ENCODE measurements around the gene AFAP1. TPM values are rescaled to one million over a fixed set of nuclear protein-coding genes. Genes with fewer than 3 reads are reported as not detected.

The AFAP1 gene
- total RNA-seq, 2 donors from 2014 or later, result 9.6 to 35.3 TPM

- ATAC-seq (no peak), DNase-seq (no peak)
- Histone ChIP-seq H3K9me3 (no peaks in the 10 kb centered on the region), H3K27me3 (no peaks in the 10 kb centered on the region), H3K36me3 (replicated peaks in 1 of 2; ENCODE audit: insufficient read depth in 1 of 2, low read depth in 2 of 2) (no peaks in the 10 kb centered on the region), H3K4me1 (no peaks in the 10 kb centered on the region), H3K4me3 (no peak overlapping the region), H3K27ac (no peak overlapping the region)
- no peak for TF ChIP-seq POLR2A (IDR thresholded peaks at IDR 0.05)
- TF ChIP-seq CTCF (IDR thresholded peaks at IDR 0.05), result no peak
- WGBS, 2 donors, result 65 to 72% methylated on average over 3 to 15 of the region's 16 CpGs
- intact Hi-C loops (cut with DNase I), result no loop called here
Observed at GRCh38 chr4:7755561-7755960, 184.1 kb downstream of the AFAP1 start.

- Histone ChIP-seq H3K36me3 (replicated peaks in 1 of 2; ENCODE audit: insufficient read depth in 1 of 2, low read depth in 2 of 2) (no peaks in the 10 kb centered on the region), H3K9me3 (no peaks in the 10 kb centered on the region), H3K27ac (no peak overlapping the region), H3K27me3 (no peaks in the 10 kb centered on the region), H3K4me1 (no peaks in the 10 kb centered on the region), H3K4me3 (no peak overlapping the region)
- ATAC-seq (no peak), DNase-seq (no peak)
- 83% methylated on average over 15 to 21 of the region's 21 CpGs for WGBS, 2 donors
- no peak for TF ChIP-seq CTCF (IDR thresholded peaks at IDR 0.05)
- no peak for TF ChIP-seq POLR2A (IDR thresholded peaks at IDR 0.05)
- intact Hi-C loops (cut with DNase I), result no loop called here
Observed at GRCh38 chr4:7754565-7755262, 184.9 kb downstream of the AFAP1 start.

GRCh38 chr4:7753931-7754465 lies 185.7 kb downstream of the AFAP1 start:
- 78 to 82% methylated on average over 15 of the region's 15 CpGs for WGBS, 2 donors
- DNase-seq, result no peak
- H3K27me3 ChIP-seq, result no peaks in the 10 kb centered on the region

GRCh38 chr4:7753271-7753670 lies 186.4 kb downstream of the AFAP1 start:
- H3K27ac ChIP-seq, result peak overlapping the region in 2 of 4 donors; percentile 34 to 39
- DNase-seq, result peak in 3 of 4 donors; percentile 19 to 43 (median 38)
- no peaks in the 10 kb centered on the region for H3K36me3 ChIP-seq (replicated peaks in 1 of 2; ENCODE audit: insufficient read depth in 1 of 2, low read depth in 2 of 2)
- 60 to 79% methylated on average over 15 of the region's 15 CpGs for WGBS, 2 donors
- ATAC-seq, result peak; percentile 55
- no peak for TF ChIP-seq POLR2A (IDR thresholded peaks at IDR 0.05)
- TF ChIP-seq CTCF (IDR thresholded peaks at IDR 0.05), result no peak
- H3K4me1 ChIP-seq, result no peaks in the 10 kb centered on the region
- no peak overlapping the region for H3K4me3 ChIP-seq
- H3K9me3 ChIP-seq, result no peaks in the 10 kb centered on the region
- intact Hi-C loops (cut with DNase I), result no loop called here
- no peaks in the 10 kb centered on the region for H3K27me3 ChIP-seq

More at GRCh38 chr4:7753931-7754465, 185.7 kb downstream of the AFAP1 start:
- intact Hi-C loops (cut with DNase I), result no loop called here
- Histone ChIP-seq H3K36me3 (replicated peaks in 1 of 2; ENCODE audit: insufficient read depth in 1 of 2, low read depth in 2 of 2) (no peaks in the 10 kb centered on the region), H3K27ac (peak overlapping the region in 1 of 4 donors; percentile 34), H3K9me3 (no peaks in the 10 kb centered on the region), H3K4me1 (no peaks in the 10 kb centered on the region), H3K4me3 (no peak overlapping the region)
- no peak for ATAC-seq
- no peak for TF ChIP-seq POLR2A (IDR thresholded peaks at IDR 0.05)
- no peak for TF ChIP-seq CTCF (IDR thresholded peaks at IDR 0.05)

- 84 to 94% methylated on average over 6 of the region's 6 CpGs for WGBS, 2 donors
- no peaks in the 10 kb centered on the region for H3K4me1 ChIP-seq
- DNase-seq (no peak), ATAC-seq (no peak)
- no peak overlapping the region for H3K4me3 ChIP-seq
- no peak for TF ChIP-seq POLR2A (IDR thresholded peaks at IDR 0.05)
- TF ChIP-seq CTCF (IDR thresholded peaks at IDR 0.05), result no peak
- intact Hi-C loops (cut with DNase I), result no loop called here
- no peaks in the 10 kb centered on the region for H3K27me3 ChIP-seq
- no peaks in the 10 kb centered on the region for H3K9me3 ChIP-seq
- no peaks in the 10 kb centered on the region for H3K36me3 ChIP-seq (replicated peaks in 1 of 2; ENCODE audit: insufficient read depth in 1 of 2, low read depth in 2 of 2)
- H3K27ac ChIP-seq, result no peak overlapping the region
Observed at GRCh38 chr4:7752649-7753048, 187.0 kb downstream of the AFAP1 start.
